Mesenchymal stem cell (in vitro differentiated cells and primary cell): Measurements from ENCODE around the gene RTN4IP1.
A peak's percentile ranks its signal among the peaks of the same experiment; 100 is the strongest.
"Not testable (repeated sequence)": the region's sequence is repeated elsewhere in the genome, so short reads cannot be mapped to it uniquely, and the experiment has no call there.

Experiments used
- DNase-seq: peaks from one replicate; pipeline ENCODE4 v3.0.0-alpha.2; 2013
- H2AFZ ChIP-seq: one replicate; pipeline ENCODE4 v1.6.1; 2013; ENCODE audit warnings: low read depth, mild to moderate bottlenecking, control low read depth, inconsistent platforms, low read length, moderate library complexity
- H2AK5ac ChIP-seq: 2 replicates; pipeline ENCODE4 v1.6.1; 2013; ENCODE audit warnings: low read length, moderate library complexity, mild to moderate bottlenecking, inconsistent platforms; ENCODE audit not compliant: severe bottlenecking
- H2BK120ac ChIP-seq: one replicate; pipeline ENCODE4 v1.6.1; 2013; ENCODE audit warnings: low read depth, mild to moderate bottlenecking, inconsistent platforms, low read length, moderate library complexity
- H2BK12ac ChIP-seq, 2 experiments: one replicate each; pipeline ENCODE4 v1.6.1; 2013; ENCODE audit warnings: inconsistent platforms in 2 of 2, low read length in 2 of 2, mild to moderate bottlenecking in 2 of 2, moderate library complexity in 2 of 2, control low read depth in 1 of 2
- H2BK15ac ChIP-seq: one replicate; pipeline ENCODE4 v1.6.1; 2013; ENCODE audit warnings: mild to moderate bottlenecking, low read depth, inconsistent platforms; ENCODE audit not compliant: poor library complexity, severe bottlenecking
- H2BK5ac ChIP-seq: 2 replicates; pipeline ENCODE4 v1.6.1; 2013; ENCODE audit warnings: low read depth, mild to moderate bottlenecking, low read length, control low read depth, inconsistent platforms; ENCODE audit not compliant: poor library complexity, severe bottlenecking
- H3K14ac ChIP-seq, 2 experiments: one replicate each; pipeline ENCODE4 v1.6.1; 2013; ENCODE audit warnings: inconsistent platforms in 2 of 2, low read length in 2 of 2, control low read depth in 1 of 2, mild to moderate bottlenecking in 1 of 2, moderate library complexity in 1 of 2
- H3K18ac ChIP-seq, 2 experiments: one replicate each; pipeline ENCODE4 v1.6.1; 2013; ENCODE audit warnings: inconsistent platforms in 2 of 2, low read length in 2 of 2, control low read depth in 1 of 2, low read depth in 1 of 2, mild to moderate bottlenecking in 1 of 2
- H3K23ac ChIP-seq, 2 experiments: one replicate each; pipeline ENCODE4 v1.6.1; 2013; ENCODE audit warnings: inconsistent platforms in 2 of 2, low read length in 2 of 2, mild to moderate bottlenecking in 2 of 2, moderate library complexity in 2 of 2, control low read depth in 1 of 2
- H3K27ac ChIP-seq: 2 replicates; pipeline ENCODE4 v1.5.1; 2013; ENCODE audit warnings: mild to moderate bottlenecking, moderate library complexity, low read length, control low read depth, inconsistent platforms; ENCODE audit not compliant: poor library complexity, severe bottlenecking
- H3K27me3 ChIP-seq, 2 experiments: 2 replicates each; pipeline versions ENCODE4 v1.6.1 to v1.7.0; 2013; ENCODE audit warnings: low read length in 2 of 2, mild to moderate bottlenecking in 2 of 2, moderate library complexity in 2 of 2, control low read depth in 1 of 2, inconsistent platforms in 1 of 2; ENCODE audit not compliant: control insufficient read depth in 1 of 2, insufficient read depth in 1 of 2
- H3K36me3 ChIP-seq, 2 experiments: 2 replicates each; pipeline versions ENCODE4 v1.6.1 to v1.7.0; 2013; ENCODE audit warnings: low read length in 2 of 2, control low read depth in 1 of 2, inconsistent platforms in 1 of 2, low read depth in 1 of 2, mild to moderate bottlenecking in 1 of 2; ENCODE audit not compliant: insufficient read depth in 2 of 2, control insufficient read depth in 1 of 2
- H3K4ac ChIP-seq, 2 experiments: one replicate each; pipeline ENCODE4 v1.6.1; 2013; ENCODE audit warnings: inconsistent platforms in 2 of 2, low read length in 2 of 2, mild to moderate bottlenecking in 2 of 2, moderate library complexity in 2 of 2, control low read depth in 1 of 2, low read depth in 1 of 2
- H3K4me1 ChIP-seq: 2 replicates; pipeline ENCODE4 v1.6.1; 2013; ENCODE audit warnings: low read depth, low read length, control low read depth; ENCODE audit not compliant: control insufficient read depth, insufficient read depth
- H3K4me2 ChIP-seq: 2 replicates; pipeline ENCODE4 v1.6.1; 2013; ENCODE audit warnings: low read length, mild to moderate bottlenecking, inconsistent platforms; ENCODE audit not compliant: poor library complexity, severe bottlenecking
- H3K4me3 ChIP-seq, 2 experiments: 2 replicates each; pipeline versions ENCODE4 v1.5.1 to v1.7.0; 2013; ENCODE audit warnings: low read length in 2 of 2, mild to moderate bottlenecking in 2 of 2, control low read depth in 1 of 2, low read depth in 1 of 2; ENCODE audit not compliant: insufficient read depth in 1 of 2
- H3K79me1 ChIP-seq: replicated peaks from 2 replicates; pipeline ENCODE4 v1.6.1; 2013; ENCODE audit warnings: mild to moderate bottlenecking, control low read depth, low read length, inconsistent platforms; ENCODE audit not compliant: poor library complexity, severe bottlenecking
- H3K9ac ChIP-seq: 2 replicates; pipeline ENCODE4 v1.7.0; 2013; ENCODE audit warnings: mild to moderate bottlenecking, low read length, moderate library complexity
- H3K9me3 ChIP-seq: 2 replicates; pipeline ENCODE4 v1.7.0; 2013; ENCODE audit warnings: mild to moderate bottlenecking, low read length; ENCODE audit not compliant: control insufficient read depth
- H4K8ac ChIP-seq: one replicate; pipeline ENCODE4 v1.6.1; 2013; ENCODE audit warnings: inconsistent platforms, mild to moderate bottlenecking, low read length, moderate library complexity
- H4K91ac ChIP-seq: one replicate; pipeline ENCODE4 v1.6.1; 2013; ENCODE audit warnings: mild to moderate bottlenecking, low read length, inconsistent platforms
- WGBS: methylation state at CpG from one replicate; pipeline ENCODE4 v1.1.7; 2013; ENCODE audit warnings: mixed read lengths; 5-methylcytosine and 5-hydroxymethylcytosine counted together

RTN4IP1 gene

GRCh38 chr6:106560996-106561685 lies 68.2 kb downstream of the RTN4IP1 start:
- no peak overlapping the region for H3K23ac ChIP-seq
- no peak overlapping the region for H3K4ac ChIP-seq
- H2BK15ac ChIP-seq = no peak overlapping the region
- H2BK5ac ChIP-seq = no peak overlapping the region
- no peak overlapping the region for H2AFZ ChIP-seq
- H3K9ac ChIP-seq = peak overlapping the region; percentile 66
- no peak overlapping the region for H4K91ac ChIP-seq
- no peak overlapping the region for H3K27ac ChIP-seq
- H3K4me2 ChIP-seq = no peak overlapping the region
- peak; percentile 47 for DNase-seq
- no peaks in the 10 kb centered on the region for H3K79me1 ChIP-seq
- H2BK120ac ChIP-seq = no peak overlapping the region
- no peak overlapping the region for H4K8ac ChIP-seq
- no peak overlapping the region for H3K4me3 ChIP-seq
- no peak overlapping the region for H2BK12ac ChIP-seq
- peaks cover 0 to 76% of the 10 kb centered on the region in 2 experiments for H3K36me3 ChIP-seq
- 97% methylated on average over 6 of the region's 7 CpGs for WGBS
- no peak overlapping the region for H2AK5ac ChIP-seq
- no peaks in the 10 kb centered on the region for H3K27me3 ChIP-seq
- no peak overlapping the region for H3K18ac ChIP-seq
- no peak overlapping the region for H3K14ac ChIP-seq
- no peaks in the 10 kb centered on the region for H3K9me3 ChIP-seq
- no peaks in the 10 kb centered on the region for H3K4me1 ChIP-seq

GRCh38 chr6:106559659-106560058 lies 69.6 kb downstream of the RTN4IP1 start:
- not testable (repeated sequence) for H3K4me1 ChIP-seq, H3K4ac ChIP-seq, H3K9me3 ChIP-seq, H3K27me3 ChIP-seq, H3K18ac ChIP-seq, DNase-seq, H2BK12ac ChIP-seq, H3K9ac ChIP-seq, H2BK120ac ChIP-seq, H3K79me1 ChIP-seq, H3K23ac ChIP-seq, H3K27ac ChIP-seq, H2AFZ ChIP-seq, H3K4me2 ChIP-seq, H3K14ac ChIP-seq, H2BK15ac ChIP-seq, H4K91ac ChIP-seq, H4K8ac ChIP-seq, H3K4me3 ChIP-seq, H2AK5ac ChIP-seq, H2BK5ac ChIP-seq
- H3K36me3 ChIP-seq = peaks cover 0 to 77% of the 10 kb centered on the region in 2 experiments
- 93% methylated on average over 5 of the region's 5 CpGs for WGBS

- Histone ChIP-seq H3K23ac (no peak overlapping the region), H3K4me3 (no peak overlapping the region), H3K27ac (no peak overlapping the region), H3K4ac (no peak overlapping the region), H2BK12ac (no peak overlapping the region), H3K18ac (no peak overlapping the region), H2AK5ac (no peak overlapping the region), H3K14ac (no peak overlapping the region), H2AFZ (no peak overlapping the region), H3K27me3 (no peaks in the 10 kb centered on the region), H3K9ac (peak overlapping the region; percentile 25), H3K9me3 (no peaks in the 10 kb centered on the region), H4K91ac (no peak overlapping the region), H3K4me2 (no peak overlapping the region), H2BK15ac (no peak overlapping the region), H4K8ac (no peak overlapping the region), H3K36me3 (peaks cover 0 to 77% of the 10 kb centered on the region in 2 experiments), H2BK5ac (no peak overlapping the region), H3K79me1 (no peaks in the 10 kb centered on the region), H2BK120ac (no peak overlapping the region), H3K4me1 (no peaks in the 10 kb centered on the region)
- no peak for DNase-seq
- WGBS = 100% methylated on average over 3 of the region's 4 CpGs
These were observed 70.9 kb downstream of the RTN4IP1 start for GRCh38 chr6:106558364-106558763.

GRCh38 chr6:106557837-106558236 lies 71.5 kb downstream of the RTN4IP1 start:
- Histone ChIP-seq H2AK5ac (no peak overlapping the region), H2AFZ (no peak overlapping the region), H3K79me1 (no peaks in the 10 kb centered on the region), H3K9me3 (no peaks in the 10 kb centered on the region), H4K8ac (no peak overlapping the region), H3K27me3 (no peaks in the 10 kb centered on the region), H3K9ac (peak overlapping the region; percentile 25), H2BK12ac (no peak overlapping the region), H3K4me1 (no peaks in the 10 kb centered on the region), H3K14ac (no peak overlapping the region), H4K91ac (no peak overlapping the region), H2BK15ac (no peak overlapping the region), H2BK5ac (no peak overlapping the region), H3K27ac (no peak overlapping the region), H2BK120ac (no peak overlapping the region), H3K36me3 (peaks cover 0 to 77% of the 10 kb centered on the region in 2 experiments), H3K18ac (no peak overlapping the region), H3K4me3 (no peak overlapping the region), H3K23ac (no peak overlapping the region), H3K4me2 (no peak overlapping the region), H3K4ac (no peak overlapping the region)
- 68% methylated on average over 2 of the region's 2 CpGs for WGBS
- DNase-seq = peak; percentile 30
